Transverse colon (tissue), 4 donors: ENCODE results near the gene GABRG3. TPM values are rescaled to one million over a fixed set of nuclear protein-coding genes. Genes with fewer than 3 reads are reported as not detected.

Source experiments
- DNase-seq: peaks from one replicate; pipeline ENCODE4 v3.0.0-alpha.2; 2019
- H3K27ac ChIP-seq, 4 donors: fragments of 200-600 bp; sonication (generic); 2 replicates each; pipeline ENCODE4 v1.5.1; 2016 to 2018; ENCODE audit warnings: inconsistent platforms in 4 of 4
- H3K27me3 ChIP-seq: fragments of 200-600 bp; sonication (generic); 2 replicates; pipeline ENCODE4 v1.5.1; 2017; ENCODE audit warnings: inconsistent platforms
- H3K36me3 ChIP-seq, 4 donors: fragments of 200-600 bp; sonication (generic); 2 replicates each; pipeline ENCODE4 v1.5.1; 2017 to 2019; ENCODE audit warnings: inconsistent platforms in 4 of 4
- H3K4me1 ChIP-seq, 4 donors: fragments of 200-600 bp; sonication (generic); 2 replicates each; pipeline ENCODE4 v1.5.1; 2017 to 2020; ENCODE audit warnings: inconsistent platforms in 4 of 4
- H3K4me3 ChIP-seq, 4 donors: fragments of 200-600 bp; sonication (generic); 1 replicate in 1 of 4; 2 replicates in 3 of 4; pipeline versions ENCODE4 v1.5.1 to v1.6.1; 2017 to 2019; ENCODE audit warnings: inconsistent platforms in 4 of 4
- H3K9me3 ChIP-seq, 2 donors: fragments of 200-600 bp; sonication (generic); 2 replicates each; pipeline ENCODE4 v1.5.1; 2017 to 2019; ENCODE audit warnings: inconsistent platforms in 2 of 2
- CTCF ChIP-seq, 5 experiments: fragments of 200-600 bp in 3 of 5; fragments of 450-650 bp in 2 of 5; sonication (generic) in 3 of 5; IDR thresholded peaks; 1 replicate in 2 of 5; 2 replicates in 3 of 5; pipeline ENCODE4 v1.5.1; 2016 to 2017; ENCODE audit warnings: antibody characterized with exemption in 5 of 5, inconsistent platforms in 3 of 5, mild to moderate bottlenecking in 2 of 5, moderate library complexity in 1 of 5
- EP300 ChIP-seq: sonication (generic); formaldehyde crosslinking; IDR thresholded peaks from one replicate; pipeline ENCODE4 v1.6.1; 2017; ENCODE audit warnings: antibody characterized with exemption, low read depth
- POLR2A ChIP-seq: fragments of 450-650 bp; IDR thresholded peaks from one replicate; pipeline ENCODE4 v1.6.1; 2016; ENCODE audit warnings: antibody characterized with exemption, mild to moderate bottlenecking, moderate library complexity
- POLR2AphosphoS5 ChIP-seq, 3 donors: sonication (generic); formaldehyde crosslinking; IDR thresholded peaks; one replicate each; pipeline ENCODE4 v1.6.1; 2016; ENCODE audit warnings: antibody characterized with exemption in 3 of 3
- WGBS, 2 donors: methylation state at CpG; one replicate each; pipeline ENCODE4 v1.1.5; 2018; ENCODE audit warnings: low coverage in 1 of 2; 5-methylcytosine and 5-hydroxymethylcytosine counted together
- in situ Hi-C, 4 donors: fragments of 200-750 bp; cut with MboI; loops; one replicate each; pipeline versions ENCODE4 v1.15.0 to v1.15.1; 2017; ENCODE audit warnings: low sequenced_read_pairs in 3 of 4, low pct_ligation_motif_present in 1 of 4, low pct_unique_long_range_greater_than_20kb in 1 of 4
- intact Hi-C: fragments of 100-400 bp; cut with DNase I; formaldehyde crosslinking; loops from one replicate; pipeline ENCODE4 v1.15.1; 2023; ENCODE audit warnings: low total_unique reads
- total RNA-seq, 4 donors: library from RNA; depleted of rRNA; stranded (reverse); fragments of >200 nt; gene quantifications; one replicate each; pipeline ENCODE4 v1.1.0, GENCODE V29; 2016

The GABRG3 gene
- total RNA-seq, 4 donors from 2014 or later: not detected

GRCh38 chr15:27293607-27294006 lies 322.6 kb downstream of the GABRG3 start:
- intact Hi-C loops (no loop called here), in situ Hi-C loops (no loop called here)
- H3K4me3 ChIP-seq: no peak overlapping the region
- WGBS, 2 donors: 94 to 100% methylated on average over 1 of the region's 1 CpG
- H3K36me3 ChIP-seq: no peaks in the 10 kb centered on the region
- no peak for DNase-seq
- TF ChIP-seq CTCF (IDR thresholded peaks at IDR 0.05): no peak
- H3K9me3 ChIP-seq: no peaks in the 10 kb centered on the region
- no peaks in the 10 kb centered on the region for H3K4me1 ChIP-seq
- no peaks in the 10 kb centered on the region for H3K27me3 ChIP-seq
- H3K27ac ChIP-seq: no peak overlapping the region

DNA sequence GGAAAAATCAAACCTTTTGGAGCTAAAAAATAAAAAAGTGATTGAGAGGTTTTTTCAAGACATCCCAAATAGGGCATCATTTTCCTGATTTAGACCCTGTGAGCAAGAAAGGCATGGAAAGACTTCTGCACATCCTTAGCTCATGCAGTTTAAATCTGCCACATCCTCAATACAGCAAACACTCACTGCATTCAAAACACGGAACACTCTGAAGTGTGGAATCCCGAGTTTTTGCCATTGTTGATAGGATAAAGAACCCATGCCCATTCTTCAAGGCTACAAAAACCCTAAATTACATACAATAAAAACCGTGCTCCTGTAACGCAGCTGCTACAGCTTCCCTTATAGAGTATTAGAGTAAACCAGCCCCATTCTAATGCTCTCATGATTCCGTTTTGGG lies 346.8 kb downstream of the GABRG3 start:
- H3K4me1 ChIP-seq: no peaks in the 10 kb centered on the region

DNA sequence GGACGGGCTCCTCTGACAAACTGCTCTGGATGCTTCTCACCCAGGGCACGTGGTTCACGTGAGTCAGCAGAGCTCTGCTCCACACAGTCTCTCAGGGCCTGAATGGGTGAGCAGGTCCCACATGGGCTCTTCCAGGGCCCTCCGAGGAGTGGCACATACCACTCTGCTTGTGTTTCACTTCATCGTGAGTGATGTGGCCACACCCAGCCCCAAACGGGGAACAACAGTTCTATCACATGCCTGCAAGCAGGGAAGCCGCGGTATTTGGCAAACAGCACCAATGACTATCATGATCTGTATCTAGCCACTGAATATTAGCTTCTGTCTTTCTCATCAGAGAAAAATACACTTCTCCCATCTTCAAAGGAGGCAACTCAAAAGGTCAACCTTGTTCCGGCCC lies 352.8 kb downstream of the GABRG3 start:
- no peaks in the 10 kb centered on the region for H3K4me1 ChIP-seq
- TF ChIP-seq CTCF (IDR thresholded peaks at IDR 0.05): no peak
- TF ChIP-seq POLR2A: no peak
- TF ChIP-seq POLR2AphosphoS5 (IDR thresholded peaks at IDR 0.05): no peak
- TF ChIP-seq EP300: no peak

More for the DNA sequence above, 346.8 kb downstream of the GABRG3 start:
- in situ Hi-C loops (no loop called here), intact Hi-C loops (no loop called here)
- DNase-seq: no peak
- TF ChIP-seq POLR2A (no peak), EP300 (no peak), CTCF (IDR thresholded peaks at IDR 0.05) (no peak), POLR2AphosphoS5 (IDR thresholded peaks at IDR 0.05) (no peak)
- Histone ChIP-seq H3K9me3 (peaks cover 0 to 5% of the 10 kb centered on the region in 2 donors), H3K27ac (no peak overlapping the region), H3K36me3 (no peaks in the 10 kb centered on the region), H3K4me3 (no peak overlapping the region), H3K27me3 (no peaks in the 10 kb centered on the region)
- 67 to 76% methylated on average over 5 of the region's 5 CpGs for WGBS, 2 donors

GRCh38 chr15:27324886-27325615 lies 354.1 kb downstream of the GABRG3 start:
- TF ChIP-seq CTCF (IDR thresholded peaks at IDR 0.05) (no peak), EP300 (no peak), POLR2AphosphoS5 (IDR thresholded peaks at IDR 0.05) (no peak), POLR2A (no peak)
- intact Hi-C loops: no loop called here
- WGBS, 2 donors: 73 to 100% methylated on average over 2 to 4 of the region's 4 CpGs
- no peak overlapping the region for H3K27ac ChIP-seq
- H3K4me3 ChIP-seq: no peak overlapping the region
- no peaks in the 10 kb centered on the region for H3K27me3 ChIP-seq
- no peaks in the 10 kb centered on the region for H3K36me3 ChIP-seq
- in situ Hi-C loops: no loop called here
- no peaks in the 10 kb centered on the region for H3K4me1 ChIP-seq
- no peak for DNase-seq
- H3K9me3 ChIP-seq: peaks cover 9 to 10% of the 10 kb centered on the region in 2 donors

More for the DNA sequence above, 352.8 kb downstream of the GABRG3 start:
- Histone ChIP-seq H3K9me3 (peaks cover 5 to 8% of the 10 kb centered on the region in 2 donors), H3K4me3 (no peak overlapping the region), H3K27ac (no peak overlapping the region), H3K27me3 (no peaks in the 10 kb centered on the region), H3K36me3 (no peaks in the 10 kb centered on the region)
- in situ Hi-C loops (no loop called here), intact Hi-C loops (no loop called here)
- DNase-seq: no peak
- 82% methylated on average over 9 of the region's 9 CpGs; no CpG with 5 or more reads in 1 of the 2 donors for WGBS, 2 donors
